ENCODE results near the gene CASD1.

GRCh38 chr7:94529516-94529915, 19.9 kb downstream of the CASD1 start:
- TF ChIP-seq POLR2A (IDR thresholded peaks at IDR 0.05) (no peak), CTCF (IDR thresholded peaks at IDR 0.05) (no peak)

Measured in Peyer's patch (tissue), 4 donors.